Muscle layer of colon (tissue), 2 donors: ENCODE data around the gene N4BP2.
A peak's percentile ranks its signal among the peaks of the same experiment; 100 is the strongest.
"Not testable (repeated sequence)": the region's sequence is repeated elsewhere in the genome, so short reads cannot be mapped to it uniquely, and the experiment has no call there.

Experiments used
- H3K27ac ChIP-seq: one replicate; pipeline ENCODE4 v1.7.0; 2013; ENCODE audit warnings: low read depth, mild to moderate bottlenecking, low read length, moderate library complexity
- H3K27me3 ChIP-seq, 2 donors: one replicate each; pipeline ENCODE4 v1.7.0; 2013; ENCODE audit warnings: low read length in 2 of 2, mild to moderate bottlenecking in 2 of 2; ENCODE audit not compliant: insufficient read depth in 2 of 2, control insufficient read depth in 1 of 2
- H3K36me3 ChIP-seq: one replicate; pipeline ENCODE4 v1.7.0; 2013; ENCODE audit warnings: mild to moderate bottlenecking, low read length; ENCODE audit not compliant: insufficient read depth
- H3K4me1 ChIP-seq: one replicate; pipeline ENCODE4 v1.7.0; 2013; ENCODE audit warnings: mild to moderate bottlenecking, low read length; ENCODE audit not compliant: insufficient read depth
- H3K4me3 ChIP-seq, 2 donors: one replicate each; pipeline ENCODE4 v1.7.0; 2013; ENCODE audit warnings: low read length in 2 of 2, low read depth in 1 of 2, mild to moderate bottlenecking in 1 of 2, moderate library complexity in 1 of 2
- H3K9ac ChIP-seq: one replicate; pipeline ENCODE4 v1.7.0; 2013; ENCODE audit warnings: low read length
- H3K9me3 ChIP-seq: one replicate; pipeline ENCODE4 v1.7.0; 2013; ENCODE audit warnings: mild to moderate bottlenecking, low read length
- donor health status: abdominal sarcoma.
- donor health status: Adenocarcinoma of cecum.

Gene N4BP2

DNA sequence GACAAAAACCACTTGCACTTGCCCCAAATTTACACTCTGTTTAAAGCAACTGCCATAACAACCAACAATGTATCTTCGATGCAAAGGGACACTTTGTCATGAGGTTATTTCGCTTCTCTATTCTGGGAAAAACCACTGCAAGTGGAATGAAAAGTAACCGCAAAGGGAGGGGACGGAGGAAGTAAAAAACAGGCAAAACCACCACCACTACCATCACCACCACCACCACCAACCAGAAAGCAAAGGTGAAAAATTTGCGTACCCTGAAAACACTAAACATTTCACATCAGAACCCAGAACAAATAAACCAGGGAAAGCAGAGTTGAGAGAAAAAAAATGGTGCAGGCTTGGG is 1.2 kb upstream of the N4BP2 start:
- no peaks in the 10 kb centered on the region for H3K27me3 ChIP-seq
- no peaks in the 10 kb centered on the region for H3K36me3 ChIP-seq
- H3K4me1 ChIP-seq: peaks cover 16% of the 10 kb centered on the region
- peak overlapping the region; percentile 95 for H3K9ac ChIP-seq
- H3K9me3 ChIP-seq: no peaks in the 10 kb centered on the region
- H3K27ac ChIP-seq: peak overlapping the region; percentile 100
- peak overlapping the region; percentile 73 to 94 for H3K4me3 ChIP-seq

GRCh38 chr4:40055863-40056715 is 561 bp upstream of the N4BP2 start:
- H3K9me3 ChIP-seq: no peaks in the 10 kb centered on the region
- peak overlapping the region; percentile 100 for H3K27ac ChIP-seq
- H3K27me3 ChIP-seq: no peaks in the 10 kb centered on the region
- peak overlapping the region; percentile 95 for H3K9ac ChIP-seq
- peak overlapping the region; percentile 73 to 94 for H3K4me3 ChIP-seq
- H3K36me3 ChIP-seq: no peaks in the 10 kb centered on the region
- H3K4me1 ChIP-seq: peaks cover 16% of the 10 kb centered on the region

- Histone ChIP-seq H3K4me3 (peak overlapping the region; percentile 73 to 94), H3K9me3 (no peaks in the 10 kb centered on the region), H3K27me3 (no peaks in the 10 kb centered on the region), H3K9ac (peak overlapping the region; percentile 57), H3K4me1 (peaks cover 16% of the 10 kb centered on the region), H3K36me3 (no peaks in the 10 kb centered on the region), H3K27ac (peak overlapping the region; percentile 70)
Measured at GRCh38 chr4:40057586-40058091, 989 bp downstream of the N4BP2 start.

DNA sequence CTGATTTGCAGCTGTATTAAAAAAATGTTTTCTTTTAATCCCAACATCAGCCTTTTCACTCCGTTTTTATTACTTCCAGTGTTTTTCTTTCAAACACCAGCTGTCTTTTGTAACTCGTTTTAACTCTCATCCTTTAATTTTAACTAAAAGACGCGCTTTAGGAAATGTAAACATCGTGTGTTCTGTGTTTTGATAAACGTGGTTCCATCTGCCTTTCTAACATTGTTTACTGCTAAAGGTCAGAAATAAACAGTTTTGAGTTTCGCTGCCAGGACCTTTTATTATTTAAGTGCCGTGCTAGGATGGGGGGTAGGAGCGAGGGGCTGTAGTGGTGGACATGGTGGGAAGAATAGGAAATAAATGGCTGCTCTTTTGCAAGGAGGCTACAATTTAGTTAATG is 1.5 kb downstream of the N4BP2 start:
- no peaks in the 10 kb centered on the region for H3K36me3 ChIP-seq
- H3K9ac ChIP-seq: peak overlapping the region; percentile 57
- peaks cover 16% of the 10 kb centered on the region for H3K4me1 ChIP-seq
- peak overlapping the region; percentile 70 for H3K27ac ChIP-seq
- peak overlapping the region; percentile 73 to 94 for H3K4me3 ChIP-seq
- no peaks in the 10 kb centered on the region for H3K27me3 ChIP-seq
- H3K9me3 ChIP-seq: no peaks in the 10 kb centered on the region

DNA sequence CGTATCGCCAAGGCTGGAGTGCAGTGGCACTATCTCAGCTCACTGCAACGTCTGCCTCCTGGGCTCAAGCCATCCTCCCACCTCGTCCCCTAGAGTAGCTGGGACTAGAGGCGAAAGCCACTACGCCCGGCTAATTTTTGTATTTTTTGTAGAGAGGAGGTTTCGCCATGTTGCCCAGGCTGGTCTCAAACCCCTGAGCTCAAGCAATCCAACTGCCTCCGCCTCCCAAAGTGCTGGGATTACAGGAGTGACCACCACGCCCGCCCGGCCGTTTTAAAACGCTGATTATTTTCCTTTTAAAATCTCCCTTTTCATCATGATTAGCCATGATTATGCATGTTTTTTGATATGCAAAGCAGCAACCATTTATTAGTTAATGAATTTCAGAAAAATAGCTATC is 2.2 kb downstream of the N4BP2 start:
- Histone ChIP-seq H3K36me3 (no peaks in the 10 kb centered on the region), H3K4me1 (peaks cover 16% of the 10 kb centered on the region), H3K27me3 (no peaks in the 10 kb centered on the region), H3K9me3 (no peaks in the 10 kb centered on the region), H3K9ac (no peak overlapping the region), H3K27ac (no peak overlapping the region), H3K4me3 (no peak overlapping the region)

DNA sequence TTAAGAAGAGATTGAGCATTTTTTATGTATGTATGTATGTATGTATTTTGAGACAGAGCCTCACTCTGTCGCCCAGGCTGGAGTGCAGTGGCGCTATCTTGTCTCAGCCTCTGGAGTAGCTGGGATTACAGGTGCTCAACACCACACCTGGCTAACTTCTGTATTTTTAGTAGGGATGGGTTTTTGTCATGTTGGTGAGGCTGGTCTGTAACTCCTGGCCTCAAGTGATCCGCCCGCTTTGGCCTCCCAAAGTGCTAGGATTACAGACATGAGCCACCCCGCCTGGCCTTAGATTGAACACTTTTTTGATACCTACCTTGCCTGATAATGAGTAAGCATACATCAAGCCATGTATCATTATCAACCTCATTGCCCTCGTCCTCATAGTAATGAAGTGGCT is 2.7 kb downstream of the N4BP2 start:
- Histone ChIP-seq H3K36me3 (no peaks in the 10 kb centered on the region), H3K4me1 (peaks cover 13% of the 10 kb centered on the region), H3K9ac (no peak overlapping the region), H3K27ac (no peak overlapping the region), H3K9me3 (no peaks in the 10 kb centered on the region), H3K27me3 (no peaks in the 10 kb centered on the region), H3K4me3 (no peak overlapping the region)

DNA sequence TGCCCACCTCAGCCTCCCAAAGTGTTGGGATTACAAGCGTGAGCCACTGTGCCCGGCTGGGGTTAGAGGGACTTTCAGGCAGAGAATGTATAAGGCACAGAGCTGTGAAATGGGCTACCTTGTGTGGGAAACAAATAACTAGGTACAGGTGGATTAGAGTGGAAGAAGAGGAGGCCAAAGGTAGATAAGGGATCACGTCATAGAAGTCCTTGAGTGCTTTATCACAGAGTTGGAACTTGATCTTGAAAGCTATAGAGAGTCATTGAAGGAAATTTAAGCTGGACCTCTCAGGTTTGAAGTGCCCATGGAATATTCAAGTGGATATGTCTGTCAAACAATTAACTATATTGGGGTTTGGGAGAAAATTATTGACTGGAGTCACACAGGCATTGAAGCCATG is 8.4 kb downstream of the N4BP2 start:
- no peaks in the 10 kb centered on the region for H3K9me3 ChIP-seq
- H3K27ac ChIP-seq: no peak overlapping the region
- no peak overlapping the region for H3K4me3 ChIP-seq
- H3K9ac ChIP-seq: no peak overlapping the region
- no peaks in the 10 kb centered on the region for H3K36me3 ChIP-seq
- no peaks in the 10 kb centered on the region for H3K27me3 ChIP-seq
- no peaks in the 10 kb centered on the region for H3K4me1 ChIP-seq

DNA sequence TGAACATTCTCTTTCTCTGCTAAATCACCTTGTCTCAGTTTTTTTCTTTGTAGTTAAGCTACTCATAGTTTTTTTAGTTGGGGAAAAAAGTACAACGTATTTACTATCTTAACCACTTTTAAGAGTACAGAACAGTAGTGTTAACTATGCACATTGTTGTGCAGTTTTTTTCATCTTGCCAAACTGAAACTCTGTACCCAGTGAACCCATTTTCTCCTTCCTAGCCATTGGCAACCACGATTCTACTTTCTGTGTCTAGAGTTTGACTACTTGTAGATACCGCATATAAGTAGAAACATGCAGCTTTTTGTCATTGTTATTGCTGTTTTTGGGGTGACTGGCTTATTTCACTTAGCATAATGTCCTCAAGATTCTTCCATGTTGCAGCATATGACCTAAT is 10.0 kb downstream of the N4BP2 start:
- H3K36me3 ChIP-seq: no peaks in the 10 kb centered on the region
- no peaks in the 10 kb centered on the region for H3K27me3 ChIP-seq
- H3K4me1 ChIP-seq: no peaks in the 10 kb centered on the region
- H3K9me3 ChIP-seq: no peaks in the 10 kb centered on the region
- no peak overlapping the region for H3K4me3 ChIP-seq
- no peak overlapping the region for H3K27ac ChIP-seq
- no peak overlapping the region for H3K9ac ChIP-seq

DNA sequence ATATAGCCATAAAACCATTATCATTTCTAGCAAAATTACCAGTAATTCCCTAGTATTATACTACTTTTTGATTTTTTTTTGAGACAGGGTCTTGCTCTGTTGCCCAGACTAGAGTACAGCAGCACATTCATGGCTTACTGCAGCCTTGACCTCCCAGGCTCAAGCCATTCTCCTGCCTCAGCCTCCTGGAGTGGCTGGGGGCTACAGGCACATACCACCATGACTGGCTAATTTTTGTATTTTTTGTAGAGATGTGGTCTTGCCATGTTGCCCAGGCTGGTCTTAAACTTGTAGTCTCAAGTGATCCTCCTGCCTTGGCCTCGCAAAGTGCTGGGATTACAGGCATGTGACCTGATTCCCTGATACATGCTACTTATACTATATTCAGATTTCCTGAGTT is 13.7 kb downstream of the N4BP2 start:
- H3K4me3 ChIP-seq: no peak overlapping the region
- H3K4me1 ChIP-seq: no peaks in the 10 kb centered on the region
- no peaks in the 10 kb centered on the region for H3K9me3 ChIP-seq
- H3K9ac ChIP-seq: no peak overlapping the region
- H3K27me3 ChIP-seq: no peaks in the 10 kb centered on the region
- no peaks in the 10 kb centered on the region for H3K36me3 ChIP-seq
- H3K27ac ChIP-seq: no peak overlapping the region

- H3K27me3 ChIP-seq: no peaks in the 10 kb centered on the region
- H3K9ac ChIP-seq: no peak overlapping the region
- no peaks in the 10 kb centered on the region for H3K4me1 ChIP-seq
- H3K9me3 ChIP-seq: no peaks in the 10 kb centered on the region
- H3K36me3 ChIP-seq: no peaks in the 10 kb centered on the region
- no peak overlapping the region for H3K27ac ChIP-seq
- no peak overlapping the region for H3K4me3 ChIP-seq
Measured at GRCh38 chr4:40086421-40086820, 29.8 kb downstream of the N4BP2 start.

DNA sequence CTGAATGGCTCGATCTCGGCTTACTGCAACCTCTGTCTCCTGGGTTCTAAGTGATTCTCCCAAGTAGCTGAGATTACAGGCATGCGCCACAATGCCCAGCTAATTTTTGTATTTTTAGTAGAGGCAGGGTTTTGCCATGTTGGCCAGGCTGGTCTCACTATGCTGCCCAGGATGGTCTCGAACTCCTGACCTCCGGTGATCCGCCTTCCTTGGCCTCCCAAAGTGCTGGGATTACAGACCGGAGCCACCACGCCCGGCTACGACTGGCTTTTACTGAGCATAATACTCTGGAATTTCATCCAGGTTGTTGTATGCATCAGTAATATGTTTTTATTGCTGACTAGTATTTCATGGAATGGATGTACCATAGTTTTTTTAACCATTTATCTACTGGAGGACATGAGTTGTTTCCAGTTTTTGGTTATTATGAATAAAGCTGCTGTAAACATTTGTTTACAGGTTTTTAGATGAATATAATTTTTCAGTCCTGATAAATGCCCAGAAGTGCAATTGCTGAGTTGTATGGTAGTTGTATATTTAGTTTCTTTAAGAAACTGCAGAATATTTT is 31.2 kb downstream of the N4BP2 start:
- Histone ChIP-seq H3K27me3 (no peaks in the 10 kb centered on the region), H3K4me3 (no peak overlapping the region), H3K27ac (no peak overlapping the region), H3K36me3 (no peaks in the 10 kb centered on the region), H3K9ac (no peak overlapping the region), H3K9me3 (no peaks in the 10 kb centered on the region), H3K4me1 (no peaks in the 10 kb centered on the region)

DNA sequence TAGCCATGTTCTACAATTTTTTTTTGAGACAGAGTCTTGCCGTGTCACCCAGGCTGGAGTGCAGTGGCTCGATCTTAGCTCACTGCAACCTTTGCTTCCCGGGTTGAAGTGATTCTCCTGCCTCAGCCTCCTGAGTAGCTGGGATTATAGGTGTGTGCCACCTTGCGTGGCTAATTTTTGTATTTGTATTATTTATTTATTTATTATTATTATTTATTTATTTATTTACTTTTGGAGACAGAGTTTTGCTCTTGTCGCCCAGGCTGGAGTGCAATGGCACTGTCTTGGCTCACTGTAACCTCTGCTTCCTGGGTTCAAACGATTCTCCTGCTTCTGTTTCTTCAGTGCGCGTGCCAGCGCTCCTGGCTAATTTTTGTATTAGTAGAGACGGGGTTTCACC is 36.8 kb downstream of the N4BP2 start:
- not testable (repeated sequence) for H3K27me3 ChIP-seq, H3K4me3 ChIP-seq, H3K27ac ChIP-seq, H3K9me3 ChIP-seq, H3K36me3 ChIP-seq, H3K4me1 ChIP-seq, H3K9ac ChIP-seq
